22Rv1 (cell line): ENCODE measurements around the gene STYK1.
"Not testable (repeated sequence)": the region's sequence is repeated elsewhere in the genome, so short reads cannot be mapped to it uniquely, and the experiment has no call there.

Experiments
- H3K27ac ChIP-seq: fragments of 450-650 bp; 2 replicates; pipeline ENCODE4 v1.5.1; 2017
- ZFX ChIP-seq: fragments of 450-650 bp; IDR thresholded peaks from 2 replicates; pipeline ENCODE4 v1.6.1; 2017; ENCODE audit warnings: antibody characterized with exemption, borderline replicate concordance
- TF ChIP-seq, protein P1 (sequence below): fragments of 450-650 bp; IDR thresholded peaks from 2 replicates; pipeline ENCODE4 v1.5.1; 2017; ENCODE audit warnings: mild to moderate bottlenecking

STYK1 gene

DNA sequence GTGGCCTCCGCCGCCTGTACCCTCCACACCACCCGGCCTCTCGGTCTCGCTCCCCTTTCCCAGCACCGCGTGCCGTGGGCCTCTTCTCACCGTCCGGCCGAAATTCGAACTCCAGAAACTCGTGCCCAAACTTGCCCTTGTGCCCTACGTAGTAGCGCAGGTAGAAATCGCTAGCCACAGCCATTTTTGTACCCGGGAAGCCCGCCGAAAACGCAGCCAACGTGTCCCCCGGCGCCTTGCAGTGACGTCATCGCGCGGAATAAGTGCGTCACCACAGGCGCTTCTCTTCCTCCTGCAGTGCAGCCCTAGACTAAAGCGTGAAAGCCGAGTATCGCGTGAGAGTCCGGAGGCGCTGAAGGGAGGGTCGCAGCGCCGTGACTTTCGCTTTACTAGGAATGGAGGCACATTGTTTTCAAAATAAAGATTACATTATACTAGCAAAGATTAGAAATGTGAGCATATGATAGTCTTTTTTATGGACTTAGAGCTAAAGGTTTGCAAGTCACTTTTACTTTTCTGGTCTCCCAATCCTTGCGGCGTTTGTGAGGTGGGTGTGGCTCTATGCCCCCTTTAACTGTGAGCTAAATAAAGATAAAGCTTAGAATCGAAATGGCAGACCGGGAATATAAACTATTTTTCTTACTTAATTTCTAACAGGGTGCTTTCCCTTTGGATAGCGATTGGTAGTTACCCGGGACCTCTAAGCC, 60.4 kb downstream of the STYK1 start, which contains the start of gene MAGOHB:
Gene MAGOHB (minus strand): TSS at position 261 of the 707 bp plus-strand sequence. CDS start 77 bp downstream, at position 184.
- TF ChIP-seq, protein P1, sequence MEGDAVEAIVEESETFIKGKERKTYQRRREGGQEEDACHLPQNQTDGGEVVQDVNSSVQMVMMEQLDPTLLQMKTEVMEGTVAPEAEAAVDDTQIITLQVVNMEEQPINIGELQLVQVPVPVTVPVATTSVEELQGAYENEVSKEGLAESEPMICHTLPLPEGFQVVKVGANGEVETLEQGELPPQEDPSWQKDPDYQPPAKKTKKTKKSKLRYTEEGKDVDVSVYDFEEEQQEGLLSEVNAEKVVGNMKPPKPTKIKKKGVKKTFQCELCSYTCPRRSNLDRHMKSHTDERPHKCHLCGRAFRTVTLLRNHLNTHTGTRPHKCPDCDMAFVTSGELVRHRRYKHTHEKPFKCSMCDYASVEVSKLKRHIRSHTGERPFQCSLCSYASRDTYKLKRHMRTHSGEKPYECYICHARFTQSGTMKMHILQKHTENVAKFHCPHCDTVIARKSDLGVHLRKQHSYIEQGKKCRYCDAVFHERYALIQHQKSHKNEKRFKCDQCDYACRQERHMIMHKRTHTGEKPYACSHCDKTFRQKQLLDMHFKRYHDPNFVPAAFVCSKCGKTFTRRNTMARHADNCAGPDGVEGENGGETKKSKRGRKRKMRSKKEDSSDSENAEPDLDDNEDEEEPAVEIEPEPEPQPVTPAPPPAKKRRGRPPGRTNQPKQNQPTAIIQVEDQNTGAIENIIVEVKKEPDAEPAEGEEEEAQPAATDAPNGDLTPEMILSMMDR: no peak
- TF ChIP-seq ZFX: no peak
- peak within 1 kb of the TSS; percentile 86 for H3K27ac ChIP-seq

DNA sequence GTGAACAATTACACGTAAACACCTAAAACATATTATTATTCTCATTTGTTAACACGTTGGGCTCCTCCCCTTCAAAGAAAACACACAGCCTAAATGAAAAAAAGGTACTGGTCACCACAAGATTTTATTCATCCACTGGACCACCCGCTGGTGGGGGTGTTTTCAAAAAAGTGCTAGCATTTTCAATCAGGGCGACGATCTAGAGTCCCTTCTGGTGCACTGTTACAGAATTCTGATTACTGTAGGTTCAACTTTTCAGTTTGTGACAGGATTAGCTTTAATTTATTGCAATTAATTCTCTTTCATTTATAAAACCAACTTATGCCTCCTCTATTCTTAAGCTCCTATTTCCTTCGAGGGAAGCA, 60.9 kb downstream of the STYK1 start:
- H3K27ac ChIP-seq: peak overlapping the region; percentile 86
- TF ChIP-seq ZFX: no peak
- TF ChIP-seq, protein P1: no peak

DNA sequence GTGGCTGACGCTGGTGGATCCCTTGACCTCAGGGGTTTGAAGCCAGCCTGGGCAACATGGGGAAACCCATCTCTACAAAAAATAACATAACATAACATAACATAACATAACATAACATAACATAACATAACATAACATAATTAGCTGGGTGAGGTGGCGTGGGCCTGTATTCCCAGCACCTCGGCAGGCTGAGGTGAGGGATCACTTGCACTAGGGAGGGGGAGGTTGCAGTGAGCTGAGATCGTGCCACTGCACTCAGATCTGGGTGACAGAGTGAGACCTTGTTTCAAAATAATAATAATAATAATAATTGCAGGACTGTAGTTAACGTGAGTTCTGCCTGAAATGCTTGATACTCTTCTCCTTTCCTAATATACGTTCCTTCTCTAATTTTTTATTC, 61.7 kb downstream of the STYK1 start:
- no peak for TF ChIP-seq ZFX
- TF ChIP-seq, protein P1: no peak
- H3K27ac ChIP-seq: peak overlapping the region; percentile 86

DNA sequence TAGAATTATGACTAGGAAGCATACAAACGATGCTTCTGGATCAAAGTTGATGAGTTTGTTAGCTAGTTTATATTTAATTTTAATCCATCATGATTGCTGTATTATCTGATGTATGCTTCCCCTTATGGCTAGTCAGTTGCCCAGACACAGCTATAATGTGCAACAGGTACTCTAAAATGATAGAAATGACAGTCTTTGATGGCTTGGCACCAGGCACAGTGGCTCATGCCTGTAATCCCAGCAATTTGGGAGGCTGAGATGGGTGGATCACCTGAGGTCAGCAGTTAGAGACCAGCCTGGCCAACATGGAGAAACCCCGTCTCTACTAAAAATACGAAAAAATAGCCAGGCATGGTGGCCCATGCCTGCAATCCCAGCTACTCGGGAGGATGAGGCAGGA, 62.6 kb downstream of the STYK1 start:
- not testable (repeated sequence) for H3K27ac ChIP-seq

DNA sequence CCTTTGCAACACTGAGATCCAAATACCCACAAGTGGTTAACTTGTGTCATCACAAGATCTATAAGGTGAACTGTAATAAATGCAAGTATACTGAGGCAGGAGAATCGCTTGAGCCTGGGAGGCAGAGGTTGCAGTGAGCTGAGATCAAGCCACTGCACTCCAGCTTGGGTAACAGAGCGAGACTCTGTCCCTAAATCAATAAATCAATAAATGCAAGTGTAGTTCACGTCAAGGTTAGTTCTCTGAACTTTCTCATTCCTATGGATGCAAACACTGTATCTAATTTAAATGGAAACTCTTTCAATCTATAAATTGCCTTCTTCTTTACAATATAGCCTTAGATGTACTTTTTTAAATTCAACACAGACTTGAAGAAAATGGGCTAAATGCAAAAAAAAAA, 63.7 kb downstream of the STYK1 start:
- TF ChIP-seq, protein P1: no peak
- no peak for TF ChIP-seq ZFX
- H3K27ac ChIP-seq: no peak overlapping the region

DNA sequence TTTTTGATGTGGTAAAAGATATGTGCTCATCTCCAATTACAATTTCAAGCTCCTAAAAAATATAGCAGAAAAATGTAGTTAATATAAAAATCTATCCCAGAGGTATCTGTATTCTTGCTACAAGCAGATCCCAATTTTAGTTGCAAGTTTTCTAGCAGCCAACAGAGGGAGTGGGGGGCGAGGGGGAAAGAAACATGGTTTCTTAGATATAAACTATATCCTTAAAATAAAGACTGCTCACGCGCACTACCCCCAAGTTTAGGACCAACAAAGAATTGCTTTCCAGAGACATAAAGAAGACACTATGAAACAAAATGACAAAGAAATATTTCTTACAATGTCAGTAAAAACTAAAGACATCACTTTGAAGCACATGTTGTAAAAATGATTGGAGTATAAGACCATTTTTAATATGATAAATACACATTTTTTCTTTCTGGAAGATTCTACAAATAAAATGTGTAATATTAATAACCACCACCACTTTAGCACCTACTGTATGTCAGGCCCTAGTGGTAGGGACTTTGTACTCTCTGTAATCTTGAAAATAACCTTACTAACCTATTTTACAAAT, 65.9 kb downstream of the STYK1 start:
- TF ChIP-seq ZFX: no peak
- TF ChIP-seq, protein P1: peak; percentile 58

DNA sequence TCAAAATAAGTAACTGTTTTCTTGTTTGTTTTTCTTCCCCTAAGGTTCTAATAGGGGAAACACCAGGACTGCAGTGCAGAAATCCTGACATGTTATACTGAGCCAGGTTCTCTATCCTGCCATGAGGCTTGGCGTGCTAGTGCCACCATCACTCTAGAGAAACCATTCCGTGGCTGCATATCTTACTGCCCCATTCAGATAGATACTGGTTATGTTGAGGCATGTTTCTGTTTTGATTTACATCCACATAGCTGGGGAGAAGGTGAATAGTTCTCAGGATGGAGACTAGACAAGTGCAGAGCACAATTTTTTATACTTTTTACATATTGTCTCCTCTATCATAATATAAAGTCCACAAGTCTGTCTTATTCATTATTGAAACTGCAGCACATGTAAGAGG, 72.0 kb downstream of the STYK1 start:
- no peak for TF ChIP-seq ZFX
- TF ChIP-seq, protein P1: no peak
- H3K27ac ChIP-seq: no peak overlapping the region

More for the DNA sequence above, 65.9 kb downstream of the STYK1 start:
- no peak overlapping the region for H3K27ac ChIP-seq
